HCT116 (cell line): ENCODE results near the gene MAP3K10. TPM values are rescaled to one million over a fixed set of nuclear protein-coding genes. Genes with fewer than 3 reads are reported as not detected.

Experiments used
- ATAC-seq: fragments of 200-7000 bp; cut with Tn5 transposase; 2 replicates; pipeline ENCODE4 v1.9.1; 2020; ENCODE audit warnings: mild to moderate bottlenecking, moderate library complexity
- BruUV-seq: library from RNA; stranded (reverse); fragments of 400-500 nt; replicated peaks from 2 replicates; lab custom pipeline; 2021; lab: Mats Ljungman, UMichigan
- CTCF ChIA-PET: fragments of 300-600 bp; sonication (Branson Sonifier 250); formaldehyde crosslinking; loops from one replicate; lab custom pipeline; 2021; ENCODE audit warnings: antibody characterized with exemption; lab: Charles Lee
- POLR2A ChIA-PET: fragments of 300-600, 350-600 bp; sonication (Branson Sonifier 250); formaldehyde crosslinking; loops from one replicate; lab custom pipeline; 2021; ENCODE audit warnings: antibody characterized with exemption; lab: Charles Lee
- RAD21 ChIA-PET, 2 experiments: fragments of 300-600 bp; sonication (Branson Sonifier 250); formaldehyde crosslinking; loops; one replicate each; lab custom pipeline; 2023; ENCODE audit warnings: low total read pairs in 2 of 2; ENCODE audit not compliant: uncharacterized antibody in 2 of 2, unreplicated experiment in 2 of 2, low non-redundant PET in 1 of 2; lab: Charles Lee
- DNase-seq: peaks from one replicate; pipeline ENCODE4 v3.0.0-alpha.2; 2010; ENCODE audit warnings: low read depth, low spot score
- H2AFZ ChIP-seq: fragments of 200-600 bp; shearing (Covaris generic), sonication (generic); 2 replicates; pipeline ENCODE4 v1.6.1; 2017; ENCODE audit warnings: low read depth, mixed run types, mixed read lengths, antibody characterized with exemption, low read length; ENCODE audit not compliant: poor library complexity, severe bottlenecking
- H3K27ac ChIP-seq: 2 replicates; pipeline ENCODE4 v1.5.1; 2012; ENCODE audit warnings: low read depth, low read length
- H3K27me3 ChIP-seq: fragments of 200-600 bp; sonication (generic); 2 replicates; pipeline ENCODE4 v1.6.1; 2016; ENCODE audit warnings: mixed run types, low read length, mixed read lengths; ENCODE audit not compliant: insufficient read depth
- H3K36me3 ChIP-seq, 2 experiments: fragments of 200-500 bp in 1 of 2; fragments of 200-600 bp in 1 of 2; sonication (Bioruptor generic) in 1 of 2; sonication (generic) in 1 of 2; 2 replicates each; pipeline versions ENCODE4 v1.5.1 to v1.6.1; 2014 to 2016; ENCODE audit warnings: low read length in 2 of 2, inconsistent platforms in 1 of 2, mixed read lengths in 1 of 2, mixed run types in 1 of 2; ENCODE audit not compliant: insufficient read depth in 2 of 2, control insufficient read depth in 1 of 2
- H3K4me1 ChIP-seq, 2 experiments: fragments of 200-600 bp in 1 of 2; sonication (generic) in 1 of 2; 2 replicates each; pipeline versions ENCODE4 v1.5.1 to v1.6.1; 2012 to 2017; ENCODE audit warnings: low read length in 2 of 2, inconsistent platforms in 1 of 2, mild to moderate bottlenecking in 1 of 2, mixed read lengths in 1 of 2, mixed run types in 1 of 2, moderate library complexity in 1 of 2; ENCODE audit not compliant: insufficient read depth in 2 of 2, control insufficient read depth in 1 of 2
- H3K4me2 ChIP-seq: fragments of 200-600 bp; sonication (generic); 2 replicates; pipeline ENCODE4 v1.6.1; 2017; ENCODE audit warnings: mixed run types, low read length, mixed read lengths
- H3K4me3 ChIP-seq, 2 experiments: fragments of 200-600 bp in 1 of 2; sonication (generic) in 1 of 2; replicated peaks in 1 of 2; 2 replicates each; pipeline ENCODE4 v1.5.1; 2011 to 2016; ENCODE audit warnings: low read length in 2 of 2, control low read depth in 1 of 2, low read depth in 1 of 2, mild to moderate bottlenecking in 1 of 2, mixed read lengths in 1 of 2, mixed run types in 1 of 2
- H3K79me2 ChIP-seq: fragments of 200-600 bp; sonication (generic); 2 replicates; pipeline ENCODE4 v1.6.1; 2017; ENCODE audit warnings: mild to moderate bottlenecking, mixed run types, low read length, moderate library complexity, mixed read lengths; ENCODE audit not compliant: insufficient read depth
- H3K9ac ChIP-seq: fragments of 200-600 bp; sonication (generic); 2 replicates; pipeline ENCODE4 v1.6.1; 2016; ENCODE audit warnings: low read length, mixed read lengths
- H3K9me2 ChIP-seq: fragments of 200-600 bp; sonication (generic), shearing (Covaris generic); 2 replicates; pipeline ENCODE4 v1.6.1; 2017; ENCODE audit warnings: mixed run types, mild to moderate bottlenecking, moderate library complexity; ENCODE audit not compliant: insufficient read depth
- H3K9me3 ChIP-seq, 2 experiments: fragments of 200-500 bp in 1 of 2; fragments of 200-600 bp in 1 of 2; sonication (Bioruptor generic) in 1 of 2; sonication (generic) in 1 of 2; 2 replicates each; pipeline ENCODE4 v1.6.1; 2014 to 2017; ENCODE audit warnings: low read length in 2 of 2, mixed read lengths in 2 of 2, inconsistent platforms in 1 of 2, low read depth in 1 of 2, mild to moderate bottlenecking in 1 of 2, mixed run types in 1 of 2, moderate library complexity in 1 of 2; ENCODE audit not compliant: control insufficient read depth in 1 of 2, insufficient read depth in 1 of 2
- H4K20me1 ChIP-seq: fragments of 200-600 bp; sonication (generic), shearing (Covaris generic); 2 replicates; pipeline ENCODE4 v1.6.1; 2017; ENCODE audit warnings: mixed run types, mild to moderate bottlenecking, moderate library complexity; ENCODE audit not compliant: insufficient read depth
- CBX3 ChIP-seq: IDR thresholded peaks from 2 replicates; pipeline ENCODE4 v1.6.1; 2012; ENCODE audit warnings: low read depth
- ELF1 ChIP-seq: IDR thresholded peaks from 2 replicates; pipeline ENCODE4 v1.6.1; 2012; ENCODE audit warnings: low read depth, borderline replicate concordance
- EZH2 ChIP-seq: fragments of 200-600 bp; sonication (generic); IDR thresholded peaks from 2 replicates; pipeline ENCODE4 v1.6.1; 2017; ENCODE audit warnings: antibody characterized with exemption, mixed run types
- SIN3A ChIP-seq: IDR thresholded peaks from 2 replicates; pipeline ENCODE4 v1.6.1; 2012; ENCODE audit warnings: low read depth
- SRF ChIP-seq: IDR thresholded peaks from 2 replicates; pipeline ENCODE4 v1.6.1; 2012; ENCODE audit warnings: low read depth
- YY1 ChIP-seq: IDR thresholded peaks from 2 replicates; pipeline ENCODE4 v1.6.1; 2011; ENCODE audit warnings: low read length, low read depth, moderate library complexity, mild to moderate bottlenecking; ENCODE audit not compliant: insufficient replicate concordance; ENCODE audit errors: extremely low read depth
- ZFX ChIP-seq: fragments of 450-650 bp; IDR thresholded peaks from 2 replicates; pipeline ENCODE4 v1.6.1; 2017
- intact Hi-C: fragments of 100-400 bp; cut with micrococcal nuclease; formaldehyde crosslinking; loops from 2 replicates; pipeline ENCODE4 v1.10.0; 2022
- total RNA-seq: library from RNA; stranded (reverse); gene quantifications from one replicate; pipeline ENCODE4 v1.2.1, GENCODE V29; 2021; ENCODE audit not compliant: unreplicated experiment
- TF ChIP-seq, protein P1 (sequence below): IDR thresholded peaks from 2 replicates; pipeline ENCODE4 v1.6.1; 2011; ENCODE audit warnings: mild to moderate bottlenecking, low read length, moderate library complexity; ENCODE audit not compliant: insufficient replicate concordance; ENCODE audit errors: extremely low read depth
- TF ChIP-seq, protein P2 (sequence below): IDR thresholded peaks from 2 replicates; pipeline ENCODE4 v1.6.1; 2012
- TF ChIP-seq, protein P3 (sequence below): IDR thresholded peaks from 2 replicates; pipeline ENCODE4 v1.6.1; 2012; ENCODE audit warnings: low read depth

Gene MAP3K10
- total RNA-seq, 1 experiment from 2014 or later: 17.3 TPM

DNA sequence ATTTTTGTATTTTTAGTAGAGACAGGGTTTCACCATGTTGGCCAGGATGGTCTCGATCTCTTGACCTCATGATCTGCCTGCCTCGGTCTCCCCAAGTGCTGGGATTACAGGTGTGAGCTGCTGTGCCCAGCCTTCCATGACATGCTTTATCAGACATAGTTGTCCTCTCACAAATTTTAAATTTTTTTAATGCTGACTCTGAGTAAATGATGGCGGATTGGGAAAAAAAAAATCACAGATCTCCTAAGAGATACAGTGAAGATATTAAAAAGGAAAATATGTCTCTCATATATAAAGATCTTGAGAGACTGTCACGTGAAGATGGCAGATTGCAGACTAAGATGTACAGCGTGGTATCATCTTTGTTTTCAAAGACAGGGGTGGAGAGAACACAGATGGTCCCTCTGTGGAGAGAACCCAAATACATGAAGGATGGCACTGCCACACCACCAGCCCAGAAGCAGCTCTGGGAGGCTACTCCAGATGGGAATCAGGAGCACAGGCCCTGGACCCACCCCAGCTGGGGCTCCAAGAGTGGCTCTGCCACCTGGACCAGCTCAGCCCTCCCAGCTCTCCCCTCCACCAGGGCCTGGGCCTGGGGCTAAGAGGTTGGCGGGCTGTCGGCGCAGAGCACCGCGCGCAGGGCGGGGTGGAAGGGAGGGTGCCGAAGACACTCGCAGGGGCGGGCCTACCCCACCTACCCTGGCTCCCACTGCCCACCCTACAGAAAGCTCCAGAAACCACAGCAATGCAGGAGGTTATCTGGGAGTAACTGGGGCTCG lies 55.3 kb downstream of the MAP3K10 start:
- Histone ChIP-seq H3K4me1 (no peaks in the 10 kb centered on the region), H3K4me3 (no peak overlapping the region), H3K9me3 (no peaks in the 10 kb centered on the region), H3K79me2 (peaks cover 16% of the 10 kb centered on the region; the same call in 1 of the 2 replicates), H3K9ac (no peak overlapping the region), H3K27ac (no peak overlapping the region), H3K4me2 (no peak overlapping the region), H2AFZ (no peak overlapping the region), H3K9me2 (no peaks in the 10 kb centered on the region), H4K20me1 (no peaks in the 10 kb centered on the region), H3K36me3 (no peaks in the 10 kb centered on the region; a peak in 1 of 4 replicates), H3K27me3 (no peaks in the 10 kb centered on the region)
- CTCF ChIA-PET: no interaction called here
- POLR2A ChIA-PET: no interaction called here
- intact Hi-C loops: no loop called here
- RAD21 ChIA-PET: no interaction called here
- DNase-seq (no peak), ATAC-seq (no peak)
- TF ChIP-seq, protein P1, sequence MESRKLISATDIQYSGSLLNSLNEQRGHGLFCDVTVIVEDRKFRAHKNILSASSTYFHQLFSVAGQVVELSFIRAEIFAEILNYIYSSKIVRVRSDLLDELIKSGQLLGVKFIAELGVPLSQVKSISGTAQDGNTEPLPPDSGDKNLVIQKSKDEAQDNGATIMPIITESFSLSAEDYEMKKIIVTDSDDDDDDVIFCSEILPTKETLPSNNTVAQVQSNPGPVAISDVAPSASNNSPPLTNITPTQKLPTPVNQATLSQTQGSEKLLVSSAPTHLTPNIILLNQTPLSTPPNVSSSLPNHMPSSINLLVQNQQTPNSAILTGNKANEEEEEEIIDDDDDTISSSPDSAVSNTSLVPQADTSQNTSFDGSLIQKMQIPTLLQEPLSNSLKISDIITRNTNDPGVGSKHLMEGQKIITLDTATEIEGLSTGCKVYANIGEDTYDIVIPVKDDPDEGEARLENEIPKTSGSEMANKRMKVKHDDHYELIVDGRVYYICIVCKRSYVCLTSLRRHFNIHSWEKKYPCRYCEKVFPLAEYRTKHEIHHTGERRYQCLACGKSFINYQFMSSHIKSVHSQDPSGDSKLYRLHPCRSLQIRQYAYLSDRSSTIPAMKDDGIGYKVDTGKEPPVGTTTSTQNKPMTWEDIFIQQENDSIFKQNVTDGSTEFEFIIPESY: no peak
- TF ChIP-seq YY1 (no peak), SIN3A (no peak), CBX3 (no peak), EZH2 (no peak), SRF (no peak), ELF1 (no peak), ZFX (no peak)
- TF ChIP-seq, protein P2, sequence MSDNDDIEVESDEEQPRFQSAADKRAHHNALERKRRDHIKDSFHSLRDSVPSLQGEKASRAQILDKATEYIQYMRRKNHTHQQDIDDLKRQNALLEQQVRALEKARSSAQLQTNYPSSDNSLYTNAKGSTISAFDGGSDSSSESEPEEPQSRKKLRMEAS: no peak
- TF ChIP-seq, protein P3, sequence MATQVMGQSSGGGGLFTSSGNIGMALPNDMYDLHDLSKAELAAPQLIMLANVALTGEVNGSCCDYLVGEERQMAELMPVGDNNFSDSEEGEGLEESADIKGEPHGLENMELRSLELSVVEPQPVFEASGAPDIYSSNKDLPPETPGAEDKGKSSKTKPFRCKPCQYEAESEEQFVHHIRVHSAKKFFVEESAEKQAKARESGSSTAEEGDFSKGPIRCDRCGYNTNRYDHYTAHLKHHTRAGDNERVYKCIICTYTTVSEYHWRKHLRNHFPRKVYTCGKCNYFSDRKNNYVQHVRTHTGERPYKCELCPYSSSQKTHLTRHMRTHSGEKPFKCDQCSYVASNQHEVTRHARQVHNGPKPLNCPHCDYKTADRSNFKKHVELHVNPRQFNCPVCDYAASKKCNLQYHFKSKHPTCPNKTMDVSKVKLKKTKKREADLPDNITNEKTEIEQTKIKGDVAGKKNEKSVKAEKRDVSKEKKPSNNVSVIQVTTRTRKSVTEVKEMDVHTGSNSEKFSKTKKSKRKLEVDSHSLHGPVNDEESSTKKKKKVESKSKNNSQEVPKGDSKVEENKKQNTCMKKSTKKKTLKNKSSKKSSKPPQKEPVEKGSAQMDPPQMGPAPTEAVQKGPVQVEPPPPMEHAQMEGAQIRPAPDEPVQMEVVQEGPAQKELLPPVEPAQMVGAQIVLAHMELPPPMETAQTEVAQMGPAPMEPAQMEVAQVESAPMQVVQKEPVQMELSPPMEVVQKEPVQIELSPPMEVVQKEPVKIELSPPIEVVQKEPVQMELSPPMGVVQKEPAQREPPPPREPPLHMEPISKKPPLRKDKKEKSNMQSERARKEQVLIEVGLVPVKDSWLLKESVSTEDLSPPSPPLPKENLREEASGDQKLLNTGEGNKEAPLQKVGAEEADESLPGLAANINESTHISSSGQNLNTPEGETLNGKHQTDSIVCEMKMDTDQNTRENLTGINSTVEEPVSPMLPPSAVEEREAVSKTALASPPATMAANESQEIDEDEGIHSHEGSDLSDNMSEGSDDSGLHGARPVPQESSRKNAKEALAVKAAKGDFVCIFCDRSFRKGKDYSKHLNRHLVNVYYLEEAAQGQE: no peak
- no TSS peak for BruUV-seq
